ENCODE measurements around the gene FEM1A. TPM values are rescaled to one million over a fixed set of nuclear protein-coding genes. Genes with fewer than 3 reads are reported as not detected.
A peak's percentile ranks its signal among the peaks of the same experiment; 100 is the strongest.

The FEM1A gene
- total and polyA plus RNA-seq, 9 donors, result 3.6 to 11.4 (median 9.1) TPM

- Histone ChIP-seq H3K27ac (no peak overlapping the region), H3K36me3 (no peaks in the 10 kb centered on the region), H3K27me3 (no peaks in the 10 kb centered on the region), H3K4me1 (ENCODE audit: insufficient read depth) (no peaks in the 10 kb centered on the region), H3K9me3 (no peaks in the 10 kb centered on the region), H3K4me3 (no peak overlapping the region)
- no peak for DNase-seq
- TF ChIP-seq POLR2A (IDR thresholded peaks at IDR 0.05) (no peak), EP300 (IDR thresholded peaks at IDR 0.05) (no peak), CTCF (IDR thresholded peaks at IDR 0.05) (no peak)
- WGBS, 3 donors, result 79 to 90% (median 88%) methylated on average over 6 of the region's 6 CpGs
- intact Hi-C loops (cut with DNase I), result loop anchor here in 1 of 4 donors (5.0 kb wide), 1 partner anchor 225 kb away; no protein-coding TSS in a partner anchor
These were observed 15.7 kb downstream of the FEM1A start for GRCh38 chr19:4807188-4807587.

GRCh38 chr19:4811328-4812131 lies 20.0 kb downstream of the FEM1A start:
- Histone ChIP-seq H3K36me3 (no peaks in the 10 kb centered on the region), H3K9me3 (no peaks in the 10 kb centered on the region), H3K4me1 (ENCODE audit: insufficient read depth) (no peaks in the 10 kb centered on the region), H3K27ac (no peak overlapping the region), H3K27me3 (no peaks in the 10 kb centered on the region), H3K4me3 (no peak overlapping the region)
- TF ChIP-seq EP300 (IDR thresholded peaks at IDR 0.05) (no peak), CTCF (IDR thresholded peaks at IDR 0.05) (peak; percentile 68 to 83 (median 81)), POLR2A (IDR thresholded peaks at IDR 0.05) (no peak)
- intact Hi-C loops (cut with DNase I), result loop anchor here (2.0 to 5.0 kb wide), 5 partner anchors 41 to 219 kb away; no protein-coding TSS in a partner anchor
- WGBS, 3 donors, result 62 to 71% (median 70%) methylated on average over 12 of the region's 12 CpGs
- DNase-seq, result peak; percentile 74 to 88 (median 86)

GRCh38 chr19:4814625-4815425 lies 23.3 kb downstream of the FEM1A start:
- TF ChIP-seq EP300 (IDR thresholded peaks at IDR 0.05) (no peak), CTCF (IDR thresholded peaks at IDR 0.05) (no peak), POLR2A (IDR thresholded peaks at IDR 0.05) (no peak)
- no peaks in the 10 kb centered on the region for H3K36me3 ChIP-seq
- H3K27ac ChIP-seq, result no peak overlapping the region
- H3K27me3 ChIP-seq, result no peaks in the 10 kb centered on the region
- intact Hi-C loops (cut with DNase I), result loop anchor here in 3 of 4 donors (5.0 kb wide), 1 partner anchor 37 kb away; no protein-coding TSS in a partner anchor
- no peak for DNase-seq
- 68 to 76% (median 72%) methylated on average over 7 of the region's 7 CpGs for WGBS, 3 donors
- no peaks in the 10 kb centered on the region for H3K4me1 ChIP-seq (ENCODE audit: insufficient read depth)
- no peak overlapping the region for H3K4me3 ChIP-seq
- no peaks in the 10 kb centered on the region for H3K9me3 ChIP-seq

GRCh38 chr19:4815426-4816201 lies 24.1 kb downstream of the FEM1A start:
- 21 to 26% (median 22%) methylated on average over 28 of the region's 28 CpGs for WGBS, 3 donors
- Histone ChIP-seq H3K27me3 (no peaks in the 10 kb centered on the region), H3K27ac (peak overlapping the region in 1 of 2 donors; percentile 2), H3K4me3 (no peak overlapping the region), H3K4me1 (ENCODE audit: insufficient read depth) (no peaks in the 10 kb centered on the region), H3K36me3 (no peaks in the 10 kb centered on the region), H3K9me3 (no peaks in the 10 kb centered on the region)
- peak; percentile 83 to 91 (median 87) for DNase-seq
- intact Hi-C loops (cut with DNase I), result no loop called here
- TF ChIP-seq POLR2A (IDR thresholded peaks at IDR 0.05) (no peak), CTCF (IDR thresholded peaks at IDR 0.05) (no peak), EP300 (IDR thresholded peaks at IDR 0.05) (no peak)
